Limb (tissue), 2 donors: ENCODE results near the gene RPS6KA2.

Experiments
- DNase-seq, 2 donors: peaks; one replicate each; pipeline ENCODE4 v3.0.0-alpha.2; 2016; ENCODE audit errors: extremely low spot score in 2 of 2

The RPS6KA2 gene

GRCh38 chr6:166616261-166617238 lies 10.5 kb downstream of the RPS6KA2 start:
- no peak for DNase-seq

- no peak for DNase-seq
Measured at GRCh38 chr6:166615059-166615770, 11.8 kb downstream of the RPS6KA2 start.

GRCh38 chr6:166614589-166614988 lies 12.5 kb downstream of the RPS6KA2 start:
- no peak for DNase-seq

GRCh38 chr6:166614171-166614583 lies 12.9 kb downstream of the RPS6KA2 start:
- no peak for DNase-seq

GRCh38 chr6:166613027-166613426 lies 14.0 kb downstream of the RPS6KA2 start:
- DNase-seq = no peak

GRCh38 chr6:166612471-166612881 lies 14.6 kb downstream of the RPS6KA2 start:
- no peak for DNase-seq

GRCh38 chr6:166611631-166612030 lies 15.4 kb downstream of the RPS6KA2 start:
- DNase-seq = no peak

- DNase-seq = no peak
Measured at GRCh38 chr6:166610069-166610468, 17.0 kb downstream of the RPS6KA2 start.

GRCh38 chr6:166608774-166609173 lies 18.3 kb downstream of the RPS6KA2 start:
- no peak for DNase-seq

GRCh38 chr6:166605752-166606151 lies 21.3 kb downstream of the RPS6KA2 start:
- DNase-seq = no peak

GRCh38 chr6:166604911-166605310 lies 22.1 kb downstream of the RPS6KA2 start:
- DNase-seq = no peak

GRCh38 chr6:166604328-166604727 lies 22.7 kb downstream of the RPS6KA2 start:
- no peak for DNase-seq

- DNase-seq = no peak
Measured at GRCh38 chr6:166603043-166603690, 23.9 kb downstream of the RPS6KA2 start.

- no peak for DNase-seq
Measured at GRCh38 chr6:166601956-166602355, 25.1 kb downstream of the RPS6KA2 start.

- no peak for DNase-seq
Measured at GRCh38 chr6:166600931-166601330, 26.1 kb downstream of the RPS6KA2 start.

GRCh38 chr6:166599205-166599604 lies 27.8 kb downstream of the RPS6KA2 start:
- DNase-seq = no peak

GRCh38 chr6:166598441-166599138 lies 28.5 kb downstream of the RPS6KA2 start:
- no peak for DNase-seq

- no peak for DNase-seq
Measured at GRCh38 chr6:166597711-166598440, 29.2 kb downstream of the RPS6KA2 start.

- DNase-seq = no peak
Measured at GRCh38 chr6:166596776-166597507, 30.1 kb downstream of the RPS6KA2 start.

GRCh38 chr6:166595949-166596348 lies 31.1 kb downstream of the RPS6KA2 start:
- no peak for DNase-seq
